GM12872 (cell line): ENCODE results near the gene NCAPG2.

Experiments used
- CTCF ChIP-seq: IDR thresholded peaks from 3 replicates; pipeline ENCODE4 v1.5.1; 2011; ENCODE audit warnings: low read depth, mild to moderate bottlenecking, low read length, moderate library complexity; ENCODE audit not compliant: insufficient read depth

Gene NCAPG2

GRCh38 chr7:158648168-158648567, 56.4 kb downstream of the NCAPG2 start:
- no peak for TF ChIP-seq CTCF

- TF ChIP-seq CTCF: no peak
These were observed 57.2 kb downstream of the NCAPG2 start for GRCh38 chr7:158647475-158647792.

- peak; percentile 64 for TF ChIP-seq CTCF
These were observed 57.7 kb downstream of the NCAPG2 start for GRCh38 chr7:158646766-158647474.

- no peak for TF ChIP-seq CTCF
These were observed 58.8 kb downstream of the NCAPG2 start for GRCh38 chr7:158645842-158646241.

GRCh38 chr7:158642149-158642548, 62.5 kb downstream of the NCAPG2 start:
- TF ChIP-seq CTCF: no peak

GRCh38 chr7:158638001-158638400, 66.6 kb downstream of the NCAPG2 start:
- TF ChIP-seq CTCF: no peak

GRCh38 chr7:158633055-158633956, 71.3 kb downstream of the NCAPG2 start:
- no peak for TF ChIP-seq CTCF
